ENCODE measurements around the gene PRPH.
"Not testable (repeated sequence)": the region's sequence is repeated elsewhere in the genome, so short reads cannot be mapped to it uniquely, and the experiment has no call there.

Gene PRPH

GRCh38 chr12:49295082-49295936 lies at the start of gene PRPH:
Gene PRPH, plus strand, starts transcription at chr12:49295147. Its CDS starts 54 bp downstream, at chr12:49295201.
- no peak for DNase-seq

- no peak for DNase-seq
These were observed 43.6 kb upstream of the PRPH start for GRCh38 chr12:49251357-49251756.

- DNase-seq = no peak
These were observed 41.8 kb upstream of the PRPH start for GRCh38 chr12:49253033-49253623.

GRCh38 chr12:49255456-49255855 lies 39.5 kb upstream of the PRPH start:
- not testable (repeated sequence) for DNase-seq

- DNase-seq = no peak
These were observed 38.9 kb upstream of the PRPH start for GRCh38 chr12:49255857-49256637.

- DNase-seq = not testable (repeated sequence)
These were observed 37.3 kb upstream of the PRPH start for GRCh38 chr12:49257508-49258184.

- DNase-seq = no peak
These were observed 35.5 kb upstream of the PRPH start for GRCh38 chr12:49259452-49259851.

GRCh38 chr12:49260166-49260565 lies 34.8 kb upstream of the PRPH start:
- DNase-seq = no peak

GRCh38 chr12:49260571-49261363 lies 34.2 kb upstream of the PRPH start:
- DNase-seq = no peak

GRCh38 chr12:49261721-49262120 lies 33.2 kb upstream of the PRPH start:
- no peak for DNase-seq

- no peak for DNase-seq
These were observed 31.6 kb upstream of the PRPH start for GRCh38 chr12:49263400-49263763.

- no peak for DNase-seq
These were observed 30.5 kb upstream of the PRPH start for GRCh38 chr12:49264466-49264872.

GRCh38 chr12:49264873-49265792 lies 29.8 kb upstream of the PRPH start, which contains the start of gene TUBA1C:
Gene TUBA1C, plus strand, starts transcription at chr12:49265082. Its CDS starts 100 bp downstream, at chr12:49265182.
- no peak for DNase-seq

GRCh38 chr12:49269191-49269590 lies 25.8 kb upstream of the PRPH start:
- DNase-seq = not testable (repeated sequence)

- no peak for DNase-seq
These were observed 21.9 kb upstream of the PRPH start for GRCh38 chr12:49272790-49273725.

GRCh38 chr12:49273726-49274395 lies 21.1 kb upstream of the PRPH start:
- no peak for DNase-seq

GRCh38 chr12:49274396-49275069 lies 20.4 kb upstream of the PRPH start:
- no peak for DNase-seq
